A549 (cell line): Measurements from ENCODE around the gene OR5A1. TPM values are rescaled to one million over a fixed set of nuclear protein-coding genes. Genes with fewer than 3 reads are reported as not detected.

Experiments used
- ATAC-seq, 2 experiments: fragments of 200-7000 bp in 1 of 2; fragments of >200 bp in 1 of 2; cut with Nextera tagmentation in 1 of 2; cut with Tn5 transposase in 1 of 2; 3 replicates each; pipeline versions ENCODE4 v1.8.0 to v1.9.1; 2018 to 2020; ENCODE audit warnings: mild to moderate bottlenecking in 1 of 2, moderate library complexity in 1 of 2
- CTCF ChIA-PET: fragments of 300-600 bp; sonication (Branson Sonifier 250); formaldehyde crosslinking; extraction: SDS; loops from one replicate; lab custom pipeline; 2021; ENCODE audit warnings: antibody characterized with exemption, inconsistent platforms; lab: Yijun Ruan, JAX
- POLR2A ChIA-PET: fragments of 350-600 bp; formaldehyde crosslinking; extraction: SDS; loops from one replicate; lab custom pipeline; 2021; ENCODE audit warnings: antibody characterized with exemption, inconsistent platforms; lab: Yijun Ruan, JAX
- DNase-seq, 2 experiments: peaks; one replicate each; pipeline versions ENCODE4 v3.0.0 to v3.0.0-alpha.2; 2011 to 2016; ENCODE audit warnings: low read depth in 1 of 2, low spot score in 1 of 2
- FAIRE-seq: peaks from 2 replicates; lab custom pipeline; 2011; peaks lifted over from hg19 to GRCh38; lab: Jason Lieb, UNC
- H3K27ac ChIP-seq, 2 experiments: fragments of >200 bp; sonication (Bioruptor Twin); formaldehyde crosslinking; 3 replicates each; pipeline ENCODE4 v1.5.1; 2016 to 2017
- H3K4me1 ChIP-seq: fragments of >200 bp; sonication (Bioruptor Twin); formaldehyde crosslinking; 3 replicates; pipeline ENCODE4 v1.6.1; 2016
- H3K4me2 ChIP-seq: fragments of >200 bp; sonication (Bioruptor Twin); formaldehyde crosslinking; 3 replicates; pipeline ENCODE4 v1.6.1; 2016
- H3K4me3 ChIP-seq: fragments of >200 bp; sonication (Bioruptor Twin); formaldehyde crosslinking; 3 replicates; pipeline ENCODE4 v1.5.1; 2016
- H3K9me3 ChIP-seq: fragments of >200 bp; sonication (Bioruptor Twin); formaldehyde crosslinking; 3 replicates; pipeline ENCODE4 v1.6.1; 2016
- CBX8 ChIP-seq: fragments of 200-600 bp; sonication (generic); IDR thresholded peaks from 2 replicates; pipeline ENCODE4 v1.6.1; 2016
- CHD2 ChIP-seq: fragments of 150-350 bp; IDR thresholded peaks from 2 replicates; pipeline ENCODE4 v1.6.1; 2014; ENCODE audit warnings: low read length; ENCODE audit not compliant: partially characterized antibody
- EHF ChIP-seq: fragments of 250-450 bp; sonication (Bioruptor Pico); IDR thresholded peaks from 2 replicates; pipeline ENCODE4 v1.5.0; 2020; ENCODE audit warnings: mild to moderate bottlenecking
- ELK1 ChIP-seq: fragments of 150-350 bp; IDR thresholded peaks from 2 replicates; pipeline ENCODE4 v1.6.1; 2014; ENCODE audit warnings: low read depth, mild to moderate bottlenecking, low read length
- GATA3 ChIP-seq: IDR thresholded peaks from 2 replicates; pipeline ENCODE4 v1.6.1; 2012; ENCODE audit warnings: borderline replicate concordance
- HDAC2 ChIP-seq: fragments of 200-600 bp; sonication (generic); IDR thresholded peaks from 2 replicates; pipeline ENCODE4 v1.6.1; 2016
- HMGXB4 ChIP-seq: fragments of 250-450 bp; sonication (Bioruptor Pico); IDR thresholded peaks from 2 replicates; pipeline ENCODE4 v1.5.0; 2021; ENCODE audit warnings: mild to moderate bottlenecking, moderate library complexity, borderline replicate concordance
- HOXA7 ChIP-seq: fragments of 250-450 bp; sonication (Bioruptor Pico); IDR thresholded peaks from 2 replicates; pipeline ENCODE4 v1.5.0; 2020; ENCODE audit warnings: mild to moderate bottlenecking, moderate library complexity
- MAFK ChIP-seq: fragments of 450-650 bp; IDR thresholded peaks from 2 replicates; pipeline ENCODE4 v1.6.1; 2014; ENCODE audit not compliant: partially characterized antibody
- MAZ ChIP-seq: fragments of 150-350 bp; IDR thresholded peaks from 2 replicates; pipeline ENCODE4 v1.6.1; 2014; ENCODE audit warnings: antibody characterized with exemption, low read depth, low read length, borderline replicate concordance
- PHF8 ChIP-seq: fragments of 200-600 bp; sonication (generic); IDR thresholded peaks from 2 replicates; pipeline ENCODE4 v1.6.1; 2016; ENCODE audit warnings: low read depth, mild to moderate bottlenecking, antibody characterized with exemption, moderate library complexity, borderline replicate concordance
- POLR2AphosphoS2 ChIP-seq: conservative IDR thresholded peaks from 2 replicates; pipeline ENCODE4 v1.6.1; 2012; ENCODE audit warnings: low read length, improper control_type of control experiment, inconsistent platforms
- RCOR1 ChIP-seq: fragments of 150-350 bp; IDR thresholded peaks from 2 replicates; pipeline ENCODE4 v1.6.1; 2014; ENCODE audit warnings: antibody characterized with exemption, low read length, low read depth
- RFX5 ChIP-seq: fragments of 450-650 bp; IDR thresholded peaks from 2 replicates; pipeline ENCODE4 v1.7.1; 2014; ENCODE audit warnings: antibody characterized with exemption, mild to moderate bottlenecking, moderate library complexity
- TFCP2L1 ChIP-seq: fragments of 250-450 bp; sonication (Bioruptor Pico); IDR thresholded peaks from 2 replicates; pipeline ENCODE4 v1.5.0; 2021; ENCODE audit warnings: mild to moderate bottlenecking
- ZC3H11A ChIP-seq: fragments of 450-650 bp; IDR thresholded peaks from 2 replicates; pipeline ENCODE4 v1.6.1; 2014; ENCODE audit warnings: antibody characterized with exemption, mild to moderate bottlenecking
- ZFP36 ChIP-seq: fragments of 450-650 bp; IDR thresholded peaks from 2 replicates; pipeline ENCODE4 v1.6.1; 2014; ENCODE audit warnings: borderline replicate concordance; ENCODE audit not compliant: partially characterized antibody
- ZNF302 ChIP-seq: fragments of 250-450 bp; sonication (Bioruptor Pico); IDR thresholded peaks from 2 replicates; pipeline ENCODE4 v1.9.0; 2021; ENCODE audit warnings: inconsistent platforms, mild to moderate bottlenecking, moderate library complexity
- WGBS: methylation state at CpG from one replicate; pipeline ENCODE4 v1.1.6; 2017; ENCODE audit errors: missing lambda C conversion rate; 5-methylcytosine and 5-hydroxymethylcytosine counted together
- polyA plus RNA-seq, 4 experiments: library from polyadenylated mRNA; depleted of rRNA in 3 of 4; stranded (reverse); fragments of >200 nt; fragmentation: RNase III in 1 of 4; extraction: RNeasy Plus Mini Kit Qiagen cat#74134 plus additional on column Dnase treatment in 1 of 4; gene quantifications; 2 replicates in 3 of 4; 3 replicates in 1 of 4; pipeline ENCODE4 v1.2.3, GENCODE V29; 2011 to 2017
- TF ChIP-seq, protein P1 (sequence below): fragments of 200-600 bp; sonication (generic); IDR thresholded peaks from 2 replicates; pipeline ENCODE4 v1.6.1; 2016; ENCODE audit warnings: antibody characterized with exemption, mild to moderate bottlenecking, moderate library complexity
- TF ChIP-seq, protein P2 (sequence below): IDR thresholded peaks from 2 replicates; pipeline ENCODE4 v1.6.1; 2012; ENCODE audit warnings: low read depth, borderline replicate concordance
- TF ChIP-seq, protein P3 (sequence below): fragments of >200 bp; sonication (Bioruptor Twin); formaldehyde crosslinking; IDR thresholded peaks from 2 replicates; pipeline ENCODE4 v1.6.1; 2016

OR5A1 gene
- polyA plus RNA-seq, 2 of the 4 experiments (the other 2 are of a cell fraction): not detected

DNA sequence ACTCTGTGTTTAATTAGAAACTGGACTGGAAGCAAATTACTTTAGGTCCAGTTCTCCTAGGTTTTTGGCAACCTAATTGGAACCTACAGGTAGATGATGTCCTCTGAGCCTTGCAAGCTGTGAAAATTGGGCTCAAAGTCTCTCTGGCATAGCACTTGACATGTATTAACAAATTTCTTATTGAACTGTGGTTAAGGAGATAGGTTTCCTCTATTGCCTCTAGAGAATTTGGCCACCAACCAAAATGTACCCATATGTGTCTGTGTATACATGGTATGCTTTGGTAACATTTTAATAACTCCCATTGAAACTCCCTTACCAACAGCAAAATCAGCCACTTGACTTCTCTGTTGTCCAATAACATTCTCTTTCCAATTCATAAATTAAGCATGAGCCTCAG is 36.7 kb downstream of the OR5A1 start, which contains the start of gene OR4D10:
TSS of gene OR4D10 (plus strand) at position 301 of the 400 bp plus-strand sequence. CDS start 4,115 bp downstream, outside the sequence.
- POLR2A ChIA-PET: no interaction called here
- Histone ChIP-seq H3K9me3 (no peaks in the 10 kb centered on the region), H3K4me1 (no peaks in the 10 kb centered on the region), H3K4me2 (no peak within 1 kb of the TSS), H3K4me3 (no peak within 1 kb of the TSS), H3K27ac (no peak within 1 kb of the TSS)
- FAIRE-seq (no peak), ATAC-seq (no peak), DNase-seq (no peak)
- no peak for TF ChIP-seq ZC3H11A
- TF ChIP-seq, protein P1, sequence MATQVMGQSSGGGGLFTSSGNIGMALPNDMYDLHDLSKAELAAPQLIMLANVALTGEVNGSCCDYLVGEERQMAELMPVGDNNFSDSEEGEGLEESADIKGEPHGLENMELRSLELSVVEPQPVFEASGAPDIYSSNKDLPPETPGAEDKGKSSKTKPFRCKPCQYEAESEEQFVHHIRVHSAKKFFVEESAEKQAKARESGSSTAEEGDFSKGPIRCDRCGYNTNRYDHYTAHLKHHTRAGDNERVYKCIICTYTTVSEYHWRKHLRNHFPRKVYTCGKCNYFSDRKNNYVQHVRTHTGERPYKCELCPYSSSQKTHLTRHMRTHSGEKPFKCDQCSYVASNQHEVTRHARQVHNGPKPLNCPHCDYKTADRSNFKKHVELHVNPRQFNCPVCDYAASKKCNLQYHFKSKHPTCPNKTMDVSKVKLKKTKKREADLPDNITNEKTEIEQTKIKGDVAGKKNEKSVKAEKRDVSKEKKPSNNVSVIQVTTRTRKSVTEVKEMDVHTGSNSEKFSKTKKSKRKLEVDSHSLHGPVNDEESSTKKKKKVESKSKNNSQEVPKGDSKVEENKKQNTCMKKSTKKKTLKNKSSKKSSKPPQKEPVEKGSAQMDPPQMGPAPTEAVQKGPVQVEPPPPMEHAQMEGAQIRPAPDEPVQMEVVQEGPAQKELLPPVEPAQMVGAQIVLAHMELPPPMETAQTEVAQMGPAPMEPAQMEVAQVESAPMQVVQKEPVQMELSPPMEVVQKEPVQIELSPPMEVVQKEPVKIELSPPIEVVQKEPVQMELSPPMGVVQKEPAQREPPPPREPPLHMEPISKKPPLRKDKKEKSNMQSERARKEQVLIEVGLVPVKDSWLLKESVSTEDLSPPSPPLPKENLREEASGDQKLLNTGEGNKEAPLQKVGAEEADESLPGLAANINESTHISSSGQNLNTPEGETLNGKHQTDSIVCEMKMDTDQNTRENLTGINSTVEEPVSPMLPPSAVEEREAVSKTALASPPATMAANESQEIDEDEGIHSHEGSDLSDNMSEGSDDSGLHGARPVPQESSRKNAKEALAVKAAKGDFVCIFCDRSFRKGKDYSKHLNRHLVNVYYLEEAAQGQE: no peak
- TF ChIP-seq ZFP36: no peak
- no peak for TF ChIP-seq RFX5
- TF ChIP-seq GATA3: no peak
- TF ChIP-seq, protein P2, sequence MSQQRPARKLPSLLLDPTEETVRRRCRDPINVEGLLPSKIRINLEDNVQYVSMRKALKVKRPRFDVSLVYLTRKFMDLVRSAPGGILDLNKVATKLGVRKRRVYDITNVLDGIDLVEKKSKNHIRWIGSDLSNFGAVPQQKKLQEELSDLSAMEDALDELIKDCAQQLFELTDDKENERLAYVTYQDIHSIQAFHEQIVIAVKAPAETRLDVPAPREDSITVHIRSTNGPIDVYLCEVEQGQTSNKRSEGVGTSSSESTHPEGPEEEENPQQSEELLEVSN: no peak
- no peak for TF ChIP-seq POLR2AphosphoS2
- no peak for TF ChIP-seq HMGXB4
- TF ChIP-seq, protein P3, sequence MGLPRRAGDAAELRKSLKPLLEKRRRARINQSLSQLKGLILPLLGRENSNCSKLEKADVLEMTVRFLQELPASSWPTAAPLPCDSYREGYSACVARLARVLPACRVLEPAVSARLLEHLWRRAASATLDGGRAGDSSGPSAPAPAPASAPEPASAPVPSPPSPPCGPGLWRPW: no peak
- no peak for TF ChIP-seq MAZ
- TF ChIP-seq CBX8: no peak
- no peak for TF ChIP-seq HDAC2
- TF ChIP-seq ELK1: no peak
- no peak for TF ChIP-seq TFCP2L1 (CRISPR knock-in tag)
- no peak for TF ChIP-seq PHF8
- no peak for TF ChIP-seq MAFK
- no peak for TF ChIP-seq ZNF302
- no peak for TF ChIP-seq RCOR1
- TF ChIP-seq CHD2: no peak
- TF ChIP-seq EHF (CRISPR knock-in tag): no peak
- CTCF ChIA-PET: no interaction called here

- FAIRE-seq: no peak
- ChIA-PET POLR2A (no interaction called here), CTCF (no interaction called here)
- TF ChIP-seq ZNF302 (no peak), MAZ (no peak), HMGXB4 (no peak), HOXA7 (no peak), ZFP36 (no peak)
- TF ChIP-seq, protein P3: no peak
- TF ChIP-seq, protein P1: no peak
These were observed 38.9 kb downstream of the OR5A1 start for GRCh38 chr11:59475176-59475575.

More at GRCh38 chr11:59475176-59475575, 38.9 kb downstream of the OR5A1 start:
- H3K4me1 ChIP-seq: no peaks in the 10 kb centered on the region
- WGBS: 32% methylated on average over 9 of the region's 9 CpGs
- no peak overlapping the region for H3K4me3 ChIP-seq
- ATAC-seq (no peak), DNase-seq (no peak)
- H3K9me3 ChIP-seq: no peaks in the 10 kb centered on the region
- no peak overlapping the region for H3K4me2 ChIP-seq
- no peak overlapping the region for H3K27ac ChIP-seq
